Measurements from ENCODE around the gene IL1R1.

IL1R1 gene

GRCh38 chr2:102126169-102126568 lies 16.4 kb upstream of the IL1R1 start:
- Histone ChIP-seq H3K4me3 (ENCODE audit: low read length) (no peak overlapping the region), H3K9me3 (ENCODE audit: insufficient read depth, low read depth, low read length) (no peaks in the 10 kb centered on the region), H3K27ac (ENCODE audit: low read depth, low read length) (no peak overlapping the region), H3K27me3 (ENCODE audit: insufficient read depth, low read length) (no peaks in the 10 kb centered on the region), H3K4me1 (ENCODE audit: insufficient read depth, low read length) (no peaks in the 10 kb centered on the region), H3K36me3 (ENCODE audit: insufficient read depth, low read length) (no peaks in the 10 kb centered on the region), H3K9ac (ENCODE audit: low read depth, low read length) (no peak overlapping the region)
- WGBS = 96% methylated on average over 4 of the region's 4 CpGs

GRCh38 chr2:102126660-102127059 lies 15.9 kb upstream of the IL1R1 start:
- Histone ChIP-seq H3K36me3 (ENCODE audit: insufficient read depth, low read length) (no peaks in the 10 kb centered on the region), H3K4me3 (ENCODE audit: low read length) (no peak overlapping the region), H3K9me3 (ENCODE audit: insufficient read depth, low read depth, low read length) (no peaks in the 10 kb centered on the region), H3K27me3 (ENCODE audit: insufficient read depth, low read length) (no peaks in the 10 kb centered on the region), H3K27ac (ENCODE audit: low read depth, low read length) (no peak overlapping the region), H3K9ac (ENCODE audit: low read depth, low read length) (no peak overlapping the region), H3K4me1 (ENCODE audit: insufficient read depth, low read length) (no peaks in the 10 kb centered on the region)
- 90% methylated on average over 2 of the region's 2 CpGs for WGBS

- Histone ChIP-seq H3K4me1 (ENCODE audit: insufficient read depth, low read length) (no peaks in the 10 kb centered on the region), H3K9me3 (ENCODE audit: insufficient read depth, low read depth, low read length) (no peaks in the 10 kb centered on the region), H3K9ac (ENCODE audit: low read depth, low read length) (no peak overlapping the region), H3K4me3 (ENCODE audit: low read length) (no peak overlapping the region), H3K27me3 (ENCODE audit: insufficient read depth, low read length) (no peaks in the 10 kb centered on the region), H3K36me3 (ENCODE audit: insufficient read depth, low read length) (no peaks in the 10 kb centered on the region), H3K27ac (ENCODE audit: low read depth, low read length) (no peak overlapping the region)
- 100% methylated on average over 1 of the region's 1 CpG for WGBS
Observed at GRCh38 chr2:102129082-102129481, 13.5 kb upstream of the IL1R1 start.

GRCh38 chr2:102129951-102130646 lies 12.4 kb upstream of the IL1R1 start:
- H3K9me3 ChIP-seq (ENCODE audit: insufficient read depth, low read depth, low read length) = no peaks in the 10 kb centered on the region
- no peak overlapping the region for H3K4me3 ChIP-seq (ENCODE audit: low read length)
- no peak overlapping the region for H3K27ac ChIP-seq (ENCODE audit: low read depth, low read length)
- H3K36me3 ChIP-seq (ENCODE audit: insufficient read depth, low read length) = no peaks in the 10 kb centered on the region
- H3K4me1 ChIP-seq (ENCODE audit: insufficient read depth, low read length) = no peaks in the 10 kb centered on the region
- no peaks in the 10 kb centered on the region for H3K27me3 ChIP-seq (ENCODE audit: insufficient read depth, low read length)
- H3K9ac ChIP-seq (ENCODE audit: low read depth, low read length) = no peak overlapping the region
- WGBS = 95% methylated on average over 3 of the region's 5 CpGs

GRCh38 chr2:102130647-102130991 lies 11.9 kb upstream of the IL1R1 start:
- H3K4me3 ChIP-seq (ENCODE audit: low read length) = no peak overlapping the region
- H3K36me3 ChIP-seq (ENCODE audit: insufficient read depth, low read length) = no peaks in the 10 kb centered on the region
- H3K9ac ChIP-seq (ENCODE audit: low read depth, low read length) = no peak overlapping the region
- H3K9me3 ChIP-seq (ENCODE audit: insufficient read depth, low read depth, low read length) = no peaks in the 10 kb centered on the region
- H3K27me3 ChIP-seq (ENCODE audit: insufficient read depth, low read length) = no peaks in the 10 kb centered on the region
- H3K4me1 ChIP-seq (ENCODE audit: insufficient read depth, low read length) = no peaks in the 10 kb centered on the region
- no peak overlapping the region for H3K27ac ChIP-seq (ENCODE audit: low read depth, low read length)

- H3K4me1 ChIP-seq (ENCODE audit: insufficient read depth, low read length) = no peaks in the 10 kb centered on the region
- no peaks in the 10 kb centered on the region for H3K27me3 ChIP-seq (ENCODE audit: insufficient read depth, low read length)
- H3K36me3 ChIP-seq (ENCODE audit: insufficient read depth, low read length) = no peaks in the 10 kb centered on the region
- no peak overlapping the region for H3K4me3 ChIP-seq (ENCODE audit: low read length)
- H3K9ac ChIP-seq (ENCODE audit: low read depth, low read length) = no peak overlapping the region
- H3K27ac ChIP-seq (ENCODE audit: low read depth, low read length) = no peak overlapping the region
- 98% methylated on average over 2 of the region's 5 CpGs for WGBS
- H3K9me3 ChIP-seq (ENCODE audit: insufficient read depth, low read depth, low read length) = no peaks in the 10 kb centered on the region
Observed at GRCh38 chr2:102131564-102131963, 11.0 kb upstream of the IL1R1 start.

GRCh38 chr2:102137138-102137537 lies 5.4 kb upstream of the IL1R1 start:
- WGBS = 100% methylated on average over 2 of the region's 2 CpGs
- no peak overlapping the region for H3K27ac ChIP-seq (ENCODE audit: low read depth, low read length)
- no peaks in the 10 kb centered on the region for H3K9me3 ChIP-seq (ENCODE audit: insufficient read depth, low read depth, low read length)
- H3K4me3 ChIP-seq (ENCODE audit: low read length) = no peak overlapping the region
- H3K36me3 ChIP-seq (ENCODE audit: insufficient read depth, low read length) = no peaks in the 10 kb centered on the region
- 0 out of 2 replicates have a peak, but pooled peaks cover 4% of the 10 kb centered on the region for H3K4me1 ChIP-seq (ENCODE audit: insufficient read depth, low read length)
- H3K27me3 ChIP-seq (ENCODE audit: insufficient read depth, low read length) = peaks cover 19% of the 10 kb centered on the region
- H3K9ac ChIP-seq (ENCODE audit: low read depth, low read length) = no peak overlapping the region

- Histone ChIP-seq H3K9ac (ENCODE audit: low read depth, low read length) (no peak overlapping the region), H3K4me1 (ENCODE audit: insufficient read depth, low read length) (0 out of 2 replicates have a peak, but pooled peaks cover 4% of the 10 kb centered on the region), H3K4me3 (ENCODE audit: low read length) (no peak overlapping the region), H3K9me3 (ENCODE audit: insufficient read depth, low read depth, low read length) (no peaks in the 10 kb centered on the region), H3K36me3 (ENCODE audit: insufficient read depth, low read length) (no peaks in the 10 kb centered on the region), H3K27ac (ENCODE audit: low read depth, low read length) (no peak overlapping the region), H3K27me3 (ENCODE audit: insufficient read depth, low read length) (peaks cover 30% of the 10 kb centered on the region)
- WGBS = 95% methylated on average over 3 of the region's 4 CpGs
Observed at GRCh38 chr2:102138331-102138730, 4.2 kb upstream of the IL1R1 start.

GRCh38 chr2:102139851-102140250 lies 2.7 kb upstream of the IL1R1 start:
- H3K27me3 ChIP-seq (ENCODE audit: insufficient read depth, low read length) = peaks cover 37% of the 10 kb centered on the region

GRCh38 chr2:102140377-102140776 lies 2.2 kb upstream of the IL1R1 start:
- H3K9me3 ChIP-seq (ENCODE audit: insufficient read depth, low read depth, low read length) = no peaks in the 10 kb centered on the region
- H3K4me3 ChIP-seq (ENCODE audit: low read length) = no peak overlapping the region
- WGBS = 94% methylated on average over 2 of the region's 2 CpGs
- no peaks in the 10 kb centered on the region for H3K36me3 ChIP-seq (ENCODE audit: insufficient read depth, low read length)
- H3K27ac ChIP-seq (ENCODE audit: low read depth, low read length) = no peak overlapping the region
- H3K27me3 ChIP-seq (ENCODE audit: insufficient read depth, low read length) = peaks cover 37% of the 10 kb centered on the region
- 0 out of 2 replicates have a peak, but pooled peaks cover 4% of the 10 kb centered on the region for H3K4me1 ChIP-seq (ENCODE audit: insufficient read depth, low read length)
- H3K9ac ChIP-seq (ENCODE audit: low read depth, low read length) = no peak overlapping the region

More at GRCh38 chr2:102139851-102140250, 2.7 kb upstream of the IL1R1 start:
- no peak overlapping the region for H3K27ac ChIP-seq (ENCODE audit: low read depth, low read length)
- H3K9ac ChIP-seq (ENCODE audit: low read depth, low read length) = no peak overlapping the region
- WGBS = no CpG with 5 or more reads among the region's 1 CpG
- H3K4me1 ChIP-seq (ENCODE audit: insufficient read depth, low read length) = 0 out of 2 replicates have a peak, but pooled peaks cover 4% of the 10 kb centered on the region
- no peak overlapping the region for H3K4me3 ChIP-seq (ENCODE audit: low read length)
- no peaks in the 10 kb centered on the region for H3K36me3 ChIP-seq (ENCODE audit: insufficient read depth, low read length)
- no peaks in the 10 kb centered on the region for H3K9me3 ChIP-seq (ENCODE audit: insufficient read depth, low read depth, low read length)

GRCh38 chr2:102141011-102141943 lies 1.3 kb upstream of the IL1R1 start:
- H3K36me3 ChIP-seq (ENCODE audit: insufficient read depth, low read length) = no peaks in the 10 kb centered on the region
- H3K9me3 ChIP-seq (ENCODE audit: insufficient read depth, low read depth, low read length) = no peaks in the 10 kb centered on the region
- H3K4me3 ChIP-seq (ENCODE audit: low read length) = peak overlapping the region; percentile 66; the same call in 1 of the 2 replicates
- H3K9ac ChIP-seq (ENCODE audit: low read depth, low read length) = no peak overlapping the region
- WGBS = 81% methylated on average over 14 of the region's 15 CpGs
- 0 out of 2 replicates have a peak, but pooled peaks cover 4% of the 10 kb centered on the region for H3K4me1 ChIP-seq (ENCODE audit: insufficient read depth, low read length)
- peaks cover 37% of the 10 kb centered on the region for H3K27me3 ChIP-seq (ENCODE audit: insufficient read depth, low read length)
- H3K27ac ChIP-seq (ENCODE audit: low read depth, low read length) = no peak overlapping the region
